Stimulated activated CD8-positive, alpha-beta memory T cell treated with anti-CD3 and anti-CD28 coated beads, Interleukin-4, amount 100 ng/mL, for 1 hour (primary cell): ENCODE measurements around the gene NCOA5.

Source experiments
- DNase-seq, 2 donors: peaks; one replicate each; pipeline ENCODE4 v3.0.0-alpha.2; 2020; ENCODE audit warnings: low read depth in 2 of 2, low spot score in 1 of 2

Gene NCOA5

GRCh38 chr20:46089417-46090388 lies at the start of gene NCOA5:
TSS of gene NCOA5 (minus strand) at chr20:46089962. CDS start at chr20:46079424, 10,538 bp downstream.
- peak; percentile 83 to 85 for DNase-seq

- no peak for DNase-seq
Measured at GRCh38 chr20:46139266-46139889, 49.6 kb upstream of the NCOA5 start.

- no peak for DNase-seq
Measured at GRCh38 chr20:46137816-46138215, 48.1 kb upstream of the NCOA5 start.

GRCh38 chr20:46135856-46136633 lies 46.3 kb upstream of the NCOA5 start:
- DNase-seq = no peak

- no peak for DNase-seq
Measured at GRCh38 chr20:46134716-46135115, 45.0 kb upstream of the NCOA5 start.

- DNase-seq = no peak
Measured at GRCh38 chr20:46133886-46134654, 44.3 kb upstream of the NCOA5 start.

- DNase-seq = peak; percentile 14 to 22
Measured at GRCh38 chr20:46132705-46133120, 43.0 kb upstream of the NCOA5 start.

- DNase-seq = no peak
Measured at GRCh38 chr20:46131396-46131795, 41.6 kb upstream of the NCOA5 start.

GRCh38 chr20:46130534-46130933 lies 40.8 kb upstream of the NCOA5 start:
- no peak for DNase-seq

- DNase-seq = no peak
Measured at GRCh38 chr20:46129955-46130481, 40.3 kb upstream of the NCOA5 start.

- DNase-seq = no peak
Measured at GRCh38 chr20:46128310-46129151, 38.8 kb upstream of the NCOA5 start.

GRCh38 chr20:46127396-46128010 lies 37.7 kb upstream of the NCOA5 start:
- DNase-seq = no peak

- DNase-seq = no peak
Measured at GRCh38 chr20:46126440-46127056, 36.8 kb upstream of the NCOA5 start.

- DNase-seq = no peak
Measured at GRCh38 chr20:46123482-46124245, 33.9 kb upstream of the NCOA5 start.

GRCh38 chr20:46122516-46123481 lies 33.0 kb upstream of the NCOA5 start:
- DNase-seq = no peak

GRCh38 chr20:46122071-46122470 lies 32.3 kb upstream of the NCOA5 start:
- DNase-seq = no peak
